Small intestine (tissue), 7 donors: ENCODE measurements around the gene TMOD1. TPM values are rescaled to one million over a fixed set of nuclear protein-coding genes. Genes with fewer than 3 reads are reported as not detected.

Experiments
- DNase-seq, 2 donors: peaks; one replicate each; pipeline versions ENCODE4 v3.0.0 to v3.0.0-alpha.2; 2013
- FAIRE-seq: peaks from 2 replicates; lab custom pipeline; 2012; peaks lifted over from hg19 to GRCh38; lab: Jason Lieb, UNC
- H3K27ac ChIP-seq, 3 donors: one replicate each; pipeline ENCODE4 v1.5.1; 2013; ENCODE audit warnings: low read length in 2 of 3, mild to moderate bottlenecking in 2 of 3, control low read depth in 1 of 3, inconsistent platforms in 1 of 3, low read depth in 1 of 3, moderate library complexity in 1 of 3
- H3K27me3 ChIP-seq, 3 donors: one replicate each; pipeline ENCODE4 v1.6.1; 2013; ENCODE audit warnings: low read length in 3 of 3, inconsistent platforms in 1 of 3; ENCODE audit not compliant: control insufficient read depth in 3 of 3, insufficient read depth in 3 of 3
- H3K36me3 ChIP-seq, 3 donors: one replicate each; pipeline ENCODE4 v1.6.1; 2013; ENCODE audit warnings: low read length in 3 of 3, inconsistent platforms in 1 of 3, low read depth in 1 of 3, mild to moderate bottlenecking in 1 of 3, moderate library complexity in 1 of 3; ENCODE audit not compliant: control insufficient read depth in 3 of 3, insufficient read depth in 2 of 3
- H3K4me1 ChIP-seq, 3 donors: one replicate each; pipeline ENCODE4 v1.6.1; 2013; ENCODE audit warnings: low read length in 2 of 3, inconsistent platforms in 1 of 3, low read depth in 1 of 3, mild to moderate bottlenecking in 1 of 3, moderate library complexity in 1 of 3; ENCODE audit not compliant: control insufficient read depth in 3 of 3, insufficient read depth in 2 of 3
- H3K4me3 ChIP-seq, 3 donors: one replicate each; pipeline ENCODE4 v1.5.1; 2013; ENCODE audit warnings: low read length in 3 of 3, control low read depth in 1 of 3, inconsistent platforms in 1 of 3, low read depth in 1 of 3, mild to moderate bottlenecking in 1 of 3, moderate library complexity in 1 of 3
- H3K9me3 ChIP-seq, 2 donors: one replicate each; pipeline ENCODE4 v1.6.1; 2013; ENCODE audit warnings: low read depth in 1 of 2, low read length in 1 of 2; ENCODE audit not compliant: control insufficient read depth in 2 of 2, insufficient read depth in 1 of 2
- WGBS, 3 donors: extraction: QIAGEN DNeasy Blood & Tissue Kit; methylation state at CpG; one replicate each; pipeline ENCODE4 v1.1.7; 2013; 5-methylcytosine and 5-hydroxymethylcytosine counted together
- polyA plus RNA-seq, 4 donors: library from polyadenylated mRNA; stranded (reverse) in 3 of 4; unstranded in 1 of 4; fragments of 200-250 nt in 3 of 4; fragments of 120-200 nt in 1 of 4; gene quantifications; one replicate each; pipeline versions ENCODE4 v1.2.1 to v1.2.3, GENCODE V29; 2013
- donor health status: healthy with polysubstance abuse.
- donor health status: control.
- donor health status: control.
- donor health status: Bipolar disorder and iron deficiency.
- donor health status: healthy.

Gene TMOD1
- polyA plus RNA-seq, 4 donors: 1.1 to 9.9 (median 1.6) TPM

- WGBS, 3 donors: 92 to 95% (median 93%) methylated on average over 5 of the region's 5 CpGs
- Histone ChIP-seq H3K4me3 (no peak overlapping the region), H3K4me1 (peaks cover 0 to 12% (median 0%) of the 10 kb centered on the region in 3 donors), H3K27me3 (peaks cover 0 to 39% (median 4%) of the 10 kb centered on the region in 3 donors), H3K36me3 (no peaks in the 10 kb centered on the region), H3K9me3 (no peaks in the 10 kb centered on the region), H3K27ac (no peak overlapping the region)
- FAIRE-seq (no peak), DNase-seq (no peak)
Observed at GRCh38 chr9:97507428-97507984, 6.0 kb downstream of the TMOD1 start.

GRCh38 chr9:97508852-97509251 is 7.4 kb downstream of the TMOD1 start:
- peaks cover 0 to 26% (median 0%) of the 10 kb centered on the region in 3 donors for H3K27me3 ChIP-seq
- no peaks in the 10 kb centered on the region for H3K9me3 ChIP-seq
- H3K4me3 ChIP-seq: no peak overlapping the region
- 65 to 76% (median 66%) methylated on average over 4 of the region's 4 CpGs for WGBS, 3 donors
- no peak overlapping the region for H3K27ac ChIP-seq
- no peaks in the 10 kb centered on the region for H3K36me3 ChIP-seq
- no peak for FAIRE-seq
- DNase-seq: no peak
- peaks cover 0 to under 1% (median 0%) of the 10 kb centered on the region in 3 donors for H3K4me1 ChIP-seq

DNA sequence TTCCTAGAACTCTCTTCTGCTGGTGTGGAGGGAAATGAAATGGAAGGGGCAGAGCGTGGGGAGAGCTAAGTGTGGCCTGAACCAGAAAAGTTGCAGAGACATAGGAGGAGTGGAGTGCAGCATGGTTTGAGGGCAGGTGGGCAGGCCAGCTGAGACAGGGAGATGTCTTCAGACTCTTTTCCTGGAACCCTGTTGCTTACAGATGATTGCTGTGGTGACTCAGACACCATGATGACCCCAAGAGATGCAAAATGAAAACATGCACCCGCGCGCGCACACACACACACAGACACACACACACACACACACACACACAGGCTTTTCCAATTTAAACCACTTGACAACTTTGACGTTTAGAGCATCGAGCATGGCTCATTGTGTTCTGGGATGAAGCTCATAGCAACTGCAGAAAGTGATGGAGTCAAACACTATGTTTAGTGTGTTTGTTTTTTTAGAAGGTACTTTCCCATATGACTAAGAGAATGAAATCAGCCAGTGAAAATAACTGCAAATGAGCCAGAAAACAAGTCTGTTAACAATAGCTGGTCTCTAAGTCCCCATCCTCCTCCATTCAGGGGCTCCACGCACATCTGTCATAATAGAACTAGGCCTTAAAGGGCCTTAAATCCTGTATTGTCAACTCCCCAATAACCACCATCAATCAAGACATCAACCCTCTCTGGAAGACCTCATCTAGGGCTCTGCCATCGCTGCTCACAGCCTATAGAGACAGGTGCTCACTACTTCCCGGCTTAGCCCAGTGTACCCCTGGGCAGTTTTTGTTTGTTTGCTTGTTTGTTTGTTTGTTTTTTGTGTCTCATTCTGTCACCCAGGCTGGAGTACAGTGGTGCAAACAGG is 9.6 kb downstream of the TMOD1 start:
- peak overlapping the region in 1 of 3 donors; percentile 45 for H3K27ac ChIP-seq
- H3K4me3 ChIP-seq: no peak overlapping the region
- 77 to 83% (median 77%) methylated on average over 10 of the region's 10 CpGs for WGBS, 3 donors
- no peaks in the 10 kb centered on the region for H3K36me3 ChIP-seq
- DNase-seq (no peak), FAIRE-seq (no peak)
- no peaks in the 10 kb centered on the region for H3K4me1 ChIP-seq
- H3K9me3 ChIP-seq: no peaks in the 10 kb centered on the region
- H3K27me3 ChIP-seq: peaks cover 0 to 5% (median 0%) of the 10 kb centered on the region in 3 donors

GRCh38 chr9:97511655-97512427 is 10.4 kb downstream of the TMOD1 start:
- DNase-seq: no peak
- no peak for FAIRE-seq
- H3K4me3 ChIP-seq: no peak overlapping the region
- no peaks in the 10 kb centered on the region for H3K27me3 ChIP-seq
- peak overlapping the region in 1 of 3 donors; percentile 45 for H3K27ac ChIP-seq
- H3K4me1 ChIP-seq: no peaks in the 10 kb centered on the region
- 51 to 70% (median 54%) methylated on average over 6 of the region's 6 CpGs for WGBS, 3 donors
- no peaks in the 10 kb centered on the region for H3K9me3 ChIP-seq
- no peaks in the 10 kb centered on the region for H3K36me3 ChIP-seq

- FAIRE-seq (no peak), DNase-seq (no peak)
- no peaks in the 10 kb centered on the region for H3K36me3 ChIP-seq
- no peaks in the 10 kb centered on the region for H3K4me1 ChIP-seq
- no peak overlapping the region for H3K4me3 ChIP-seq
- no peak overlapping the region for H3K27ac ChIP-seq
- WGBS, 3 donors: 78 to 81% (median 81%) methylated on average over 8 of the region's 8 CpGs
- H3K9me3 ChIP-seq: no peaks in the 10 kb centered on the region
- H3K27me3 ChIP-seq: peaks cover 0 to 2% (median 0%) of the 10 kb centered on the region in 3 donors
Observed at GRCh38 chr9:97512966-97513560, 11.6 kb downstream of the TMOD1 start.

DNA sequence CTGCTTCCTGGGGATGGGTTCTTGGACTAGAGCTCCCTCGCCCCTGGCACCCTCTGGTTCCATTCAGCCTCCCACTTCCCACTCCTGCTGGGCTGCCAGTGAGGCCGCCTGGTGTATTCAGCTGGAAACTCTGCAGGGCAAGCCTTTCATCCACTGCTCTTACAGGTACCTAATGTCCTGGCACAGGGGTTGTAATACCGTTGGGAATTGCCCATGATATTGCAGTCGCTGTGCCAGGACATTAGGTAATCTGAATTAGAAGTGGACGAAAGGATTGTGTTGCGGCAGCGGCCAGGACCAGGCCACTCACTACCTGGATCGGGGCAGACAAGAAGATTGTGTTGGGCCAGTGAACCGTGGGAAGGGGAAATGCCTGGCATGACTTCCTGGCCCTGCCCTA is 13.1 kb downstream of the TMOD1 start:
- FAIRE-seq (no peak), DNase-seq (no peak)
- Histone ChIP-seq H3K36me3 (no peaks in the 10 kb centered on the region), H3K4me1 (no peaks in the 10 kb centered on the region), H3K27ac (no peak overlapping the region), H3K4me3 (no peak overlapping the region), H3K9me3 (no peaks in the 10 kb centered on the region), H3K27me3 (peaks cover 0 to 2% (median 0%) of the 10 kb centered on the region in 3 donors)
- WGBS, 3 donors: 80 to 86% (median 84%) methylated on average over 9 of the region's 9 CpGs

DNA sequence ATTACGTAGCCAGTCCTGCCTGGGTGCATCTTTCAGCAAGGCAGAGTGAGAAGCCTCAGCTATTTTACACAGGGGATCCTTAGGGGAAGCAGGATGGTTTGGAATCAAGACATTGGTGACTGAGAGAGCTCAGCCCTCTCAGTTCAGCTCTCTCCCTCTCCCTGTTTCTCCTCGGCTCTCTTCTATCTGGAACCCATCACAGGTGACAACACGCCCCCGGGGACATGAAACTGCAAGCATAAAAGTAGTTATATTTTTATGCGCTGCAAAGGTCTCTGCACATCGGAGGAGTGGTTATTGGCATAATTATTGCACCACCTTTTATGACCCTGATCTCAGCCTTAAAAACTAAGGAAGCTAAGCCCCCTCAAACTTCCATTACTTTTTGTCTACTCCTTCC is 14.2 kb downstream of the TMOD1 start:
- FAIRE-seq: no peak
- no peak overlapping the region for H3K27ac ChIP-seq
- WGBS, 3 donors: 40 to 71% (median 57%) methylated on average over 6 of the region's 6 CpGs
- H3K27me3 ChIP-seq: peaks cover 0 to 2% (median 0%) of the 10 kb centered on the region in 3 donors
- H3K36me3 ChIP-seq: no peaks in the 10 kb centered on the region
- no peak for DNase-seq
- no peaks in the 10 kb centered on the region for H3K9me3 ChIP-seq
- H3K4me3 ChIP-seq: no peak overlapping the region
- H3K4me1 ChIP-seq: no peaks in the 10 kb centered on the region

GRCh38 chr9:97516111-97516510 is 14.6 kb downstream of the TMOD1 start:
- H3K4me1 ChIP-seq: no peaks in the 10 kb centered on the region
- FAIRE-seq (no peak), DNase-seq (no peak)
- 85 to 90% (median 85%) methylated on average over 8 of the region's 8 CpGs for WGBS, 3 donors
- H3K27me3 ChIP-seq: peaks cover 0 to 2% (median 0%) of the 10 kb centered on the region in 3 donors
- no peak overlapping the region for H3K4me3 ChIP-seq
- no peaks in the 10 kb centered on the region for H3K36me3 ChIP-seq
- H3K9me3 ChIP-seq: no peaks in the 10 kb centered on the region
- no peak overlapping the region for H3K27ac ChIP-seq
